GM19467 (cell line): ENCODE data around the gene MYZAP.

Source experiments
- ATAC-seq: cut with Tn5 transposase; IDR thresholded peaks from one replicate; pipeline ENCODE4 v1.9.1; 2021; ENCODE audit warnings: mild to moderate bottlenecking, moderate library complexity; ENCODE audit not compliant: unreplicated experiment

MYZAP gene

DNA sequence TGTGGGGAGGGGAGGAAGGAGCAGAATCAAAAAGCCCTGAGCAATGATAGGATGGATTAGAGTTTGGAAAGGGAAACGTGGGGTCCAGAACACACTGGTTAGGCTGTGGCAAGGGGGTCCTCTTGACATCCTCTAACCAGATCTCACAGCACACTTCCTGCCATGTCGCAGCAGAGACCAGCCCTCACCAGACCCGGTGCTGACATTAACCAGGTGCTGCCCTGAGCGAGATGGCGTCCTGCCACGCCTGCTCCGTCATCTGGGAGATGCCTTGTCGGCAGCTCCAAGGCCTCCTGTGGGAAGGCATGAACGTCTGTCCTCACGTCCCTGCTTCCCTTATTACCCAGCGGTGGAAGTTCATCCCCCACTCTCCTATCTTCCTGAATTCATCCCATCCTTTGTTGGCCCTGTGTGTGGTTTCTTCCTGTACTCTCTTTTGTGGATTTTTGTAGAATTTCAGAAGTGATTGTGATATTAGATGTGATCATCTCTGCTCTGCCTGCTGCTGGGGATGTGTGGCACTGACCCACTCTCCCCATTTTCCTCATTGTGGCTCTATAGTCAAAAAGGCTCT, 29.4 kb upstream of the MYZAP start:
- no peak for ATAC-seq

DNA sequence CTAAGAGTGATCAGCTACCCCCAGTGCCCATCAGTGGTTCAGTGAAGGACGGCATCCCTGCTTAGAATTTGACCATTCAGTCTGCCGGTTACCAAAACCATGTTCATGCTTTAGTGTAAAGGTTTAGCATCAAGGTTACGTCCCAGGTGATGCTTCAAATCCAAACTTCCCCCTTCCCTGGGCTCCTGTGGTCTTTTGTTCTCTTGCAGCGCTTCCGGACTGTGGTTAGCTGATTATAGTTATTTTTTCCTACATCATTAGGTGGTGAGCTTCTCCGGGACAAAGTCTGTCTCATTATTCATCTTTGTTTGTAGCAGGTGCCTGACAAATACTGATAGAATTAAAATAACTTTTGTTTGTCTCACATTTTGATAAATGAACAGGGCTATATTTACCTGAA, 28.3 kb upstream of the MYZAP start:
- ATAC-seq: no peak

DNA sequence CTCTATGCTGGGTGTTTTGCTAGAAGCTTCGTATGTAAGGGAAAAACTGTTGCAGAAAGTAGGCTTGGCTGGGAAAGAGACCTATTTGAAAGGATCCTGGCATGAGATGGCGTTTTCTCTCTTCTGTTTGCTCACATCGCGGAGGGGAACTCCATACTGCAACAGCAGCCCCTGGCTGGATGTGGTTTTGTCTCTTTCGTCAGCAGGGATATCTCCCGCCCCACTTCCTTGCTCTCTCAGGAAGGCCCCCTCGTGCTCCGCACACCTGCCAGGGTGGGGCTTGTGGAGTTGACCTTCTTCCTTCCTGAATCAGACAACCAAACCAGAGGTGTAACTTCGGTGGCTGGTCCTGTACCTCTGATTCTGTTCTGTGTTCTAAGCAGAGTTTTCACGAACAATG, 26.4 kb upstream of the MYZAP start:
- ATAC-seq: no peak

DNA sequence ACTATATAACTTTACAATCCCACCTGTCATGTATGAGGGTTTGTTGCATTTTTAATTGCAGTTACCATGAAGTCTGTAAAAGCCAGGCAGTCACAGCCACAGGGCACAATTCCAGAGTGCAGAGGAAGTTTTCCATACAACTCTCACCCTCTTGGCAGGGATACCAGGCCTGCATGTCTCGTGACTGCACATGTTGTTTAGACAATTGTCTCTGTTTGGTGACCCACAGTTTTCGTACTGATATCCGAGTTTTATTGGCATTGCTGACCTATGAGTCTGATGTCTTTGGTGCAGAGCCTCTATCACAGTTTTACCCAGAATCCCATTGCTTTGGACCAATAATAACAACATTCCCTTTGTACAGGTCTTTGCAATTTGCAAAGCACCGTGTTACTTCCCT, 24.9 kb upstream of the MYZAP start:
- ATAC-seq: no peak

DNA sequence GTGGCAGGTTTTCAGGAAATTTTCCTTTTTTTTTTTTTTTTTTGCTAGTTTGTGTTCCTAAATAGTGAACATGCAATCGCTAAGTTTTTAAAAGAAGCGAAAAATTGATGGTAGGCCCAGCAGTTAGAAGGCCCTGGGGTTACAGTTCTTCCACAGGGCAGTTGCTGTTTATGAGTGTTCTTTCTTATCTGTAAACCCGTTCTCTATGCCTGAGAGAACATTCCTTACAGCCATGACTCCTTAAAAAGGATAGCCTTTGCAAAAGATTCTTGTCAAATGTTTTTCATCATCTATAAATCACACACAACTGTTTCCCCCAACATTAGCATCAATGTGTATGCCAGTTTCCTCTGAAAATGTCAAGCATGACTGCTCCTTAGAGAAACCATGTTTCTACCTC, 23.8 kb upstream of the MYZAP start:
- ATAC-seq: no peak

- no peak for ATAC-seq
These were observed 23.4 kb upstream of the MYZAP start for GRCh38 chr15:57568299-57568698.

DNA sequence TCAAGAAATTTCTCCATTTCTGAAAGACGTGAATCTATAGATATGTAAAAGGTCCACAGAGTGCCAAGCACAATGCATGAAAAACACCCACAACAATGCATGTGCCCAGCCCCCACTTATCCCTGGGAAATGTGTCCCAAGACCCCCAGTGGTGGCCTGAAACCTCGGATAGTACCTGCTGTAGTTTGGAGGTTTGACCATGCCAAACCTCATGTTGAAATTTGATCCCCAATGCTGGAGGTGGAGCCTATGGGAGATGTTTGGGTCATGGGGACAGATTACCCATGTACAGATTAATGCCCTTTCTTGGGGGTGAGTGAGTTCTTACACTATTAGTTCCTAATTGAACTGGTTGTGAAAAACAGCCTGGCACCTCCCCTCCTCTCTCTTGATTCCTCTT, 21.4 kb upstream of the MYZAP start:
- no peak for ATAC-seq

GRCh38 chr15:57570994-57571393, 20.7 kb upstream of the MYZAP start:
- no peak for ATAC-seq

DNA sequence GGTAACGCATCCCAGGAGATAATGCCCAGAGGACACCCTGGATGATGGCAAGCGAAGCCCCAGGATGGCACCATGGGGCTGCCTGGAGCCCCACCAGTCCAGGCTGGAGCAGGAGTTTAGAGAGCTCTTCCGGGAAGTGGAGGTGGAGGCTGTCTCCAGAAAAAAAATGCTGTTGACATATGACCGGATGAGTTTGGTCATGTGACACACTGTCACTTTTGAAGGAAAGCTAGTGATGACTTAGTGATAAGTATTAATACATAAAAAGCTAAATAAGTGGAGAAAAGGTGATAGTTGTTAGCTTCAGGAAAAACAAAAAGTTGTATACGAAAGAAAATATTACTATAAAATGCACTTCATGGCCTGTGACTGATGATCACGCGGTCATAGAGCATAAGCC, 20.0 kb upstream of the MYZAP start:
- no peak for ATAC-seq

DNA sequence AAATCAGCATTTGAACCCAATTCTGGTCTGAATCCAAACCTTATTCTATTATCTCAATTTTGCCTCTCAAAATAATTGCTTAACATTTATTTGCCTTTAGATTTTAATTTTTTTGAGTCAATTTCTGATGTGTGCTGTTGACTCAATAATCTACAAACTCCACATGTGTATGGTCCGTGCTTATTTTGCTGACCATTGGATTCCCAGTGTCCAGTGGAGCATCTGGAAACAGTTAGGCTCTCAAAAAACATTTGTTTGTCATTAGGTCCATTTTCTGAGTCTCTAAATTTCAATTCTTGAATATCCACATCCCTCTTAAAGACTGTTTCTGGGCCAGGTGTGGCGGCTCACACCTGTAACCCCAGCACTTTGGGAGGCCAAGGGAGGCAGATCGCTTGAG, 19.2 kb upstream of the MYZAP start:
- ATAC-seq: no peak

DNA sequence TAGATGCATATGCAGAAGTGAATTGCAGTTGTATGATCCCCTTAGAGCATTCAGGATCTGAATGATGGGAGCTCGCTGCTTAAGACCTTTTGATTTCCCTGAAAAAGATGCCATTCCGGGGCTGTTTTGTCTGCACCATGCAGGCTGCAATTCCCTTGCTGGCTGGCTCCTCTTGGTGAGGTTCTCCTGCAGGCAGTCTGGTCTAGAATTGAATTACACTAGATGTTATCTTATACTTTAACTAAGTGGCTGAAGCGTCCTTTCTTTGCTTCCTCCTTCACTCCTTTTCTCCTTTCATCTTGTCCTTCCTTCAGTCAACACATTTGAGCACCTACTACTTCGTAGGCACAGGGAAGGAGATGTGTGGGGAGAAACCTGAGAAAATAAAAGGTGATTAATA, 18.6 kb upstream of the MYZAP start:
- ATAC-seq: no peak

- no peak for ATAC-seq
These were observed 16.3 kb upstream of the MYZAP start for GRCh38 chr15:57575363-57575762.

GRCh38 chr15:57578288-57578900, 13.3 kb upstream of the MYZAP start:
- no peak for ATAC-seq

DNA sequence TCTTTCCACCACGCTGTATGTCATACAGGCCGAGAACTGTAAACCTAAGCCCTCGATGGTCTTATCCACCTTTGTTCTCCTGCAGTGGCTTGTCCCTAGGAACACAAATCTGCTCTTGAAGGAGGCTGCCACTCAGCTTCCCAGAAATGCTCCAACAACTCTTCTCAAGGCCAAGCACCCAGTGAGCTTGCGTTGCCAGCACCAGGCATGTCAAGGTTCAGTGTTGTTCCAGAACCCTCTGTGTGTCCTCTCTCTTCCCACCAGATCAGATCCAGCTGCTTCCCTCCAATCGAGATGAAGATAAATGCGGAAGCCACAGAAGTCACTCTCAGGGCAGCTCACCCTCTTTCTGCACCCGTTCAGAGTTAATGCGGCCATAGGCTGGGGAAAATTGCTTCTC, 11.3 kb upstream of the MYZAP start:
- no peak for ATAC-seq

GRCh38 chr15:57580866-57581265, 10.8 kb upstream of the MYZAP start:
- ATAC-seq: no peak

GRCh38 chr15:57582090-57582489, 9.6 kb upstream of the MYZAP start:
- no peak for ATAC-seq

DNA sequence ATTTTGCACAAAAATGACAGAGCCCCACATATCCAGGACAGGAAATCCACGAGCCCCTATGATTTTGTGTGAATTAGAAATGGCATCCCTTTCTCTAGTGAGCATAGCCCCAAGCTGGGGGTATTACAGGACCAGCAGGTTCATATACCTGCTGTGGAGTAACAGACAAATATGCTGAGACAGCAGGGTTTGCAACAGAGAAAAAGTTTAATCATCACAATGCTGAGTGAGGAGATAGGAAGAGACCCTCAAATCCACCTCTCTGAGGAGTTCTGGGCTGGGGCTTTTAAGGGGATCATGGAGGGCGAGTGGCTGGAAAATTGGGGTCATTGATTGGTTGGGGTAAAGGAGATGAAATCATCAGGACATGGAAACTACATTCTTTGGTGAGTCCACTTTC, 8.4 kb upstream of the MYZAP start:
- ATAC-seq: no peak

DNA sequence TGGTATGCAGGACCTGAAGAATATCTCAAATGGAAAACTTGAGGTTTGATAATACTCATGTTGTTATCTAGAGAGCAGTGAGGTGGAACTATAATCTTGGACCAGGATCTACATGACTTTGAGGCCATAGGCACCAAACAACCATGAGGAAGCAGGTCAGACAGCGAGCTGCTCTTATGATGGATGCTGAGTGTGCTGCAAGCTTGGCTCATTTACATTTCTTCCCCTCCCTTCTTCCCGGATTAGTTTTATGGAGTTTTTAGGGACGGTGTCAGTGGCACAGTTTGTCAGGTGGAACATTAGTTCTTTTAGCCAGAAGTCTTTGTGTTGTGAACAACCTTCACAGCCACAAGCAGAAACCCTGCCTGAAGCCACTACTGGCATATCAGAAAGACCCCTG, 8.0 kb upstream of the MYZAP start:
- no peak for ATAC-seq

DNA sequence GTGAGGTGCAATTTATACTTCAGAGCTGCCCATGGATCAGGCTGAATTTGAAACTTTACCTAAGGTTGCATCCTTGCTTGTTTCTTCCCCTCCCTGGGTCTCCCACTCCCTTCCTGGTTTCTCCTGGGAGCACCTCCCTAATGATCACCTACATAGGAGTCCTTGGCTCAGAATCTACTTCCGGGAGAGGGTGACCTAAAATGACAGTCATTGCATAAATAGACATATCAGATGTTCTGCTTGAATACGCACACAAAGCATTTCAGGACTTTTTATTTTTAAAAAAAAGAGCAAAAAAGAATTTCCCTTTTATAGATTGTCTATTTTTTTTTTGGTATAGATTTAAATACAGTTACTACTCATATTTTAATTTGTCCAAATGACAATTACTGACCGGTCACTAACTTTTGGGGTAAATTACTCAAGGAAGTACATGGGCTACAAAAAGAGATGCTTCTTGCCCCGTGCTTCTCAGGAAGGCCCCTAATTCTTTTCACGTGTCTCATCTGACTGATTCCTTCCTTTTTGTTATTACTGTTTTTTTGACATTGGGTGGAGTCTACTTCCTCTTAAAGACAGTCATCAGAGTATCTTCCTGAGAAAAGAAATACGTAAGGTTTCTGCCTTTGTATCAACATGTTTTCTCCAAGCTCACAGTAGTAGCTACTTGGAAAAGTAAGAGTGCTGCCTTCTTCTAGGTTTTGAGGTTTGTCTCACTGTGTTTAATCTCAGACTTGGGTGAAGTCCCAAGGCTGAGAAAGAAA, 4.9 kb upstream of the MYZAP start:
- no peak for ATAC-seq

GRCh38 chr15:57589281-57589680, 2.4 kb upstream of the MYZAP start:
- ATAC-seq: no peak

- ATAC-seq: no peak
These were observed 1.9 kb upstream of the MYZAP start for GRCh38 chr15:57589754-57590153.

DNA sequence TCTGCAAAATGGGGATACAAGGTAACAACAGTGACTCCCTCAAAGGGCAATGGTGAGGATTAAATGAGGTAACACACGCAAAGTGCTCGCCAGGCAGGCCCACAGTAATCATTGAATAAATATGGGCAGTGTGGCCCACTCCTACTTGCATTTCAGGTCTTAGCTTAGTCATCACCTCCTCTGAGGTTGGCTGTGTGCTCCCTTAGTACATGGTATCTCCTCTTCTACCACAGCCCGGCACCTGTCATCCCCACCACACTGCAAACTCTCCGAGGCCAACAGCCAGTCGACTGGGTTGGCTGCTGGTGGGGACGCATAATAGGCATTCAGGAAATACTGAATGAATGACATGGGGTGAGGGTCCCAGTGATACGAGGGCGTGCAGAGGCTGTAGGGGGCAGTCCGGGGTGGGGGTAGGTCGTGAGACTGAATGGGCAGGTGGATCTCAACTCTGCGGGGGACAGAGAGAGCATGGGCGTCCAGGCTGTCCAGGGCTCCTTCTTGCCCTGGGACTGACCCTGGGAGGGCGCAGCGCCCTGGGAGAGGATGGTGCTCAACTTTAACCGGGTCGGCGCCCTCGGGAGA, 375 bp upstream of the MYZAP start:
- ATAC-seq: no peak
